GM12874 (cell line): ENCODE data around the gene RAB3GAP1.

Experiments used
- TF ChIP-seq, protein P1 (sequence below): IDR thresholded peaks from 2 replicates; pipeline ENCODE4 v1.5.1; 2011; ENCODE audit warnings: low read depth, mild to moderate bottlenecking, control low read depth, low read length, moderate library complexity; ENCODE audit not compliant: insufficient read depth

The RAB3GAP1 gene

DNA sequence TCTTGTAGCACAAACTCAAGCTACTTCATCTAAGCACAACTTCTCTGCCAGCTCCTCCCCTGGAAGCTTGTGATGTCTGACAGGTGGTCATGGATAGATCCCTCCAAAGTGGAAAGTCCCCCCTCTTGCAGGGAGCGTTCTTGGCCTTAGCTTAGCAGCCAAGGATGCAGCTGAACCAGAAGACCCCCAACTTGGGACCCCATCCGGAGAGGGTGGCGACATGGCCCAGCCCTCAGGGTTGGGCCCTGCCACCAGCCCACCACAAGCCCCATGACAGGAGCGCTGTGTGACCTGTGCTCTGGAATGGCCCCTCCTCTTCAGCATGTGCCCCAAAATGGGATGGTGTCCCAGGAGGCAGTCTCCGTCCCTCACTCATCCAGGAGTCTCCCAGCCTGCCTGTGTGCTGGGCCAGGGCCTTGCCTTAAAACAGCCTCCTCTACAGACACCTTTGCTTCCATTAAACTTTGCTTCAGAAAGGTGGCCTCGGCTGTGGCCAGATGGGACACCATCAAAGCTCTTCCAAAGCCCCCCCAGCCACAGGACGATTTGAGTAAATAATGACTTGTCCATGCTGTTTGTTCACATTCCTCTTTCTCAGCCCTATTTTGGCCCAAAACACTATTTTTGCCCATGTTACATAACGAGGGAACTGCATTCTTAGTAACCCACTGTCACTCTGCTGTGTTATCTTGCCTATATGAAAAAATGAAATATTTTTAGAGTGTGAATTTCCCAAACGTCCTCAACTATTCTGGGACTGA, 122.1 kb downstream of the RAB3GAP1 start:
- TF ChIP-seq, protein P1, sequence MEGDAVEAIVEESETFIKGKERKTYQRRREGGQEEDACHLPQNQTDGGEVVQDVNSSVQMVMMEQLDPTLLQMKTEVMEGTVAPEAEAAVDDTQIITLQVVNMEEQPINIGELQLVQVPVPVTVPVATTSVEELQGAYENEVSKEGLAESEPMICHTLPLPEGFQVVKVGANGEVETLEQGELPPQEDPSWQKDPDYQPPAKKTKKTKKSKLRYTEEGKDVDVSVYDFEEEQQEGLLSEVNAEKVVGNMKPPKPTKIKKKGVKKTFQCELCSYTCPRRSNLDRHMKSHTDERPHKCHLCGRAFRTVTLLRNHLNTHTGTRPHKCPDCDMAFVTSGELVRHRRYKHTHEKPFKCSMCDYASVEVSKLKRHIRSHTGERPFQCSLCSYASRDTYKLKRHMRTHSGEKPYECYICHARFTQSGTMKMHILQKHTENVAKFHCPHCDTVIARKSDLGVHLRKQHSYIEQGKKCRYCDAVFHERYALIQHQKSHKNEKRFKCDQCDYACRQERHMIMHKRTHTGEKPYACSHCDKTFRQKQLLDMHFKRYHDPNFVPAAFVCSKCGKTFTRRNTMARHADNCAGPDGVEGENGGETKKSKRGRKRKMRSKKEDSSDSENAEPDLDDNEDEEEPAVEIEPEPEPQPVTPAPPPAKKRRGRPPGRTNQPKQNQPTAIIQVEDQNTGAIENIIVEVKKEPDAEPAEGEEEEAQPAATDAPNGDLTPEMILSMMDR: no peak

DNA sequence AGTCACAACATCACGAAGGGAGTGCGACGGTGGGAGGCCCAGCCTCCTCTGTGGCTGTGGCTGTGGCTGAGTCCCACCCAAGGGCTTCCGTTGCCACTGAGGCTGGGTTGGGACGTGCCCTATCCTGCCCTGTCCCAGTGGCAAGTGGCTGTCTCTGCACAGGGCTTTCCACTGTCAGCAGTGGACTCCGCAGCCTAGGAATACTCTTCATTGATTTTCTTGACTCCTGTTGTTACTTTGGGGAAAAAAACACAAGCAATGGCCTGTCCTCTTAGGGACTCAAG, 122.7 kb downstream of the RAB3GAP1 start:
- TF ChIP-seq, protein P1: no peak

DNA sequence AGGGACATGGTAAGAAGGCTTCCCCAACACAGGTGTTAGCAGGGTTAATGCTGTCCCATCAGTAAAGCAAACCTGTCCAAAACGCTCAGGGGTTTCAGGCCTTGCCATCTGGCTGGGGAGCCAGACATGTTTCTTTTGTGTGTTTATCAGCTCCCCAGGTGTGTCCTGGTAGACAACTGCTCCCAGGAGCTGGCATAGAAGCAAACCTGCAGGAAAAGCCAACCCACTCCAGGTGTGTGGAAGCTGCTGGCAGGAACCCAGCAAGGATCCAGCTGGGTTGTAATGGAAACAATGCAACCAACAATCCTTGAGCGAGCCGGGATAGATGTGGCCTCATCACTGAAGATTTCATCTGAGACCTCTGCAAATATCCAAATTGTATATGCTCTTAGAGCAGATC, 123.1 kb downstream of the RAB3GAP1 start:
- TF ChIP-seq, protein P1: no peak

DNA sequence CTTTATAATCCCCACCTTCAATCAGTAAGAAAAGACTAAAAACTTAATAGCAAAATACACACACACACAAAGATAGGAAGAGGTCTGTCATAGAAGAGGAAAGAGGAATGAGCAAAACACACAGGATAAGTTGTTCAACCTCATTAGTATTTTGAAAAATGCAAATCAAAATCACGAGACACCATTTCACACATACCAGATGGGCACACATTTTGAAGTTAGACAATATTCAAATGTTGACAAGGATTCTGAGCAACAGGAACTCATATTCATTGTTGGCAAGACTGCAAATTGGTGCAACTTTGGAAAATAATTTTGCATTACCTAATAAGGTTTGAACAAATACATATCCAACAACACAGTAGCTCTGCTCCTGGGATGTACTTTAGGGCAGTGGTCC, 127.6 kb downstream of the RAB3GAP1 start:
- TF ChIP-seq, protein P1: no peak

DNA sequence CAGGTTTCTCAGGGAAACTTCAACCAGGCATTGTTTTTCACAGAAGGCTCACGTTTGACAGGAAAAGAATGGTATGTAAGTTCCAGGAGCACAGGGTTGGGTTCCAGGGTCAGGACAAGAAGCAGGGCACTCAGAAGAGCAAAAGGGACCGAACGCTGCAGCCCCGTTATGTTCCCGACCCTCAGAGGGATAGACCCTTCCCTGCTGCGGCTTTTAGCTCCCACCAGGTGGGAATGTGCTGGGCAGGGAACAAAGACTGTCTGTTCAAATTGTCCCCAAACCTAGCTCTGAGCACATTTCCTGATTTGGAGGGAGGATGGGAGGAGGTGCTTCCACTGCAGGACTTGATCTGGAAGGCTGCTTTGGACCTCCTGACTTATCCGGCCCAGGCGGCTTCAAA, 130.1 kb downstream of the RAB3GAP1 start:
- TF ChIP-seq, protein P1: no peak

DNA sequence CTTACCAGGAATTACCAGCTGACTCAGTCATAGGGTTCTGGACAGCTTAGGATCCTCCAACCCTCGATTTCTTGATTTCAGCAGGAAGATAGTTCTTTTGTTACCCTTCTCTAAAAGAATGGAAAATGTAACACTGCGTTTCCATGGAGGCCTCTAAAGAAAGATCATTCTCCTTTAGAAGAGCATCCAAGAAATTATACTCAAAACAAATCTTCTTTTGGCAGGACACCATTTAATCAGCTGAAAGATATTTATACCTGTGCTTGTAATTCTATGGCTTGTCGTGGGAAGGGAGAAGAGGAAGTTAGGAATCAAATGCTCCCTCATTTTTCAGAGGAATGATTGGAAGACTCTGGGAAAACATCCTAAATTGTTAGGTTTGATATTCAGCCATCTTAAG, 130.5 kb downstream of the RAB3GAP1 start:
- TF ChIP-seq, protein P1: no peak

DNA sequence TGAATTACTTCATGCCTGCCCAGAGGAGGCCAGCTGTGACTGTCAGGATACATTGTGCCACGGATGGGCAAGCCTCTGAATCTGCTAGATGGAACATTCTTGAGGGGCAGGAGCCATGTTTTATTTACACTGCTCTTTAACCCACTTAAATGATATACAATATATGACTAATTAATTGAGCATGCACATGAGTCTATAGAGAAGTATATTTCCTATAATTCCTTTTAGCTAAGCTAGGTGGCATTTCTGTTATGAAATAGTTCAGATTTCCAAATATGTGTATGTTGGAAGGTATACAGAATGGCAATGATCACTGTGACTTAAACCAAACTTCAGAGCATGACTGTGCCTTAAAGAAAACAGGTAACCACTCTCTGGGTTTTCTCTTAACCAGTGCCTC, 131.7 kb downstream of the RAB3GAP1 start:
- TF ChIP-seq, protein P1: no peak
